DMS114 treated with DMSO at 0.1 percent for 48 hours (cell line): ENCODE results near the gene HIVEP3.

Experiments used
- DNase-seq: peaks from one replicate; lab custom pipeline; 2025; ENCODE audit not compliant: unreplicated experiment; lab: John Stamatoyannopoulos, UW

Gene HIVEP3

DNA sequence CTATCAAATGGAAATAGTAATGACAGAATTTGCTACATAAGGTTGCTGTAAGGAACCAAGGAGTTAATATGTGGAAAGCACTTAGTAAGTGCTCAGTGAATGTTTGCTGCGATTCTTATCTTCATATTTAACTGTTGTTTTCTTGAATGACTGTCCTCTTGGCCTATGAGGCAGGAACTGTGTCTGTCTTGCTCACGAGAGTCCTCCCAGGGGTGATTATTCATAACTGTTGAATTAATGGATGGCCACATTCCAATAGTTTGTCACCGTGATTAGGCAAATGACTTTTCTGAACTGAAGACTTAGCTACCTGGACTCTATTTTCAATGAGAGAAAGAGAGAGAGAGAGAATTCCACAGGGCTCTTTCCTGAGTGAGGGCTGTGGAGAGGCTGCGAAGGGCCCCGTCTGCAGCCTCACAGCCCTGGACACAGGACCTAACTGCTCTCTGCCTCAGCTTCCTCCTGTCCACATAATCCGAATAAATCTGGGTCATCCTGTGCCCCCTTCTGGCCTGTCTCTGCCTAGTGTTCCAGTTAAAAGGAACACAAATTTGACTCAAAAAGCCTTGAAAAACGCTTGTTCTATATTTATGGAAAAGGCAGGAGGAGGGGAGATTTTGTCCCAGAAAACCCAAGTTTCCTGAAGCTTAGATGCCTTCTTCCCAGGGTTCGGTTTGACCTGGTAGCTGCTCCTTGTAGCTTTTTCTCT is 442.7 kb downstream of the HIVEP3 start:
- DNase-seq, result no peak

DNA sequence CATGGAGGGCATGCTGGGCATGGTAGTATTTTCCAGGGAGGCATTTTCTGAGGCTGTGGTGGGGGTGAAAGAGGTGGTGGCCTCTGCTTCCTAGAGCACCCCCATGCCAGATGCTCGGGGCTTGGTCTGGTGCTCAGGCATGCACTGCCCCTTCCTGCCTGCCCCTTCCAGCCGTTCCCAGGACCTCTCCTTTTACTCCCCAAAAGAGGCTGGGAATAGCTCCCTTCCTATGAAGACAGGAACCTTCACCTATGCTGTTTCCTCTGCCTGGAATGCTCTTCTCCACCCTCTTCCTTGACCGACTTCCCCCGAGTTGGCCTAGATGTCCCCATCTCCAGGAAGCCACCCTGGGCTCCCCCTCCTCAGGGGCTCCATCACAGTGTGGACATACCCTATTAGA is 443.4 kb downstream of the HIVEP3 start:
- DNase-seq, result no peak

DNA sequence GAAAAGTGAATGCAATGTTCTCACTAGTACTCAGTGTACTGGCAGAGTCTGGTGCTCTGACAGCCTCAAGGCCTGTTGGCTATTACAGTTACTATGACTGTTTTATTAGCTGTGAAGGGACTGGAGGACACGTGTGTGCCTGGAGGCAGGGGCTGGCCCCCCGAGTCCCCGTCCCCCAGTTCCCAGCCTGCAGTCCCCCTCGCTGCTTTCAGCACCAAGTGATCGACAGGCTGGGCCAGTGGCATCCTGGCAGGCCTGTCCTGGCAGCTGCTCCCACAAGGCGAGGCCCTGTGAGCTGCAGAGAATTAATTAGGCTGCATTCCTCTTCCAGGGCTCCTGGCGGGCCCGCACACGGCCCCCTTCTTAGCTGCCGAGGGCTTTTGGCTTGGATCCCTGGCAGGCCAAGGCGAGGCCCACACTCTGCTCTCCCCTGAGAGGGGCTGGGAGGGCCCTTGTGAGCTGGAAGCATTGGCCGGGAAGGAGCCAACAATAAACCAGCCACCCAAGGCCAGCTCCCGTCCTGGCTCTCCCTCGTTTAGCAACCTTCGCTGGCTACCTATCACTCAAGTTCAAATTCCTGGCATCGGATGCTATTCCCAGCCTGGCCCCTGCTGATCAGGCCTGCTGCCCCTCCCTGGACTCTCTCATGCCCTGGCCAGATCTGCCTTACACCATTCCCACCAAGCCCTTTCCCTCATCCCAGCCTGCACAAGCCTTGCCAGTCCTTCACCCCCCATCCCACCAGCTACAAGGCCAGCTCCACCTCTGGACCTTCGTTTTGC is 444.0 kb downstream of the HIVEP3 start:
- DNase-seq, result no peak

DNA sequence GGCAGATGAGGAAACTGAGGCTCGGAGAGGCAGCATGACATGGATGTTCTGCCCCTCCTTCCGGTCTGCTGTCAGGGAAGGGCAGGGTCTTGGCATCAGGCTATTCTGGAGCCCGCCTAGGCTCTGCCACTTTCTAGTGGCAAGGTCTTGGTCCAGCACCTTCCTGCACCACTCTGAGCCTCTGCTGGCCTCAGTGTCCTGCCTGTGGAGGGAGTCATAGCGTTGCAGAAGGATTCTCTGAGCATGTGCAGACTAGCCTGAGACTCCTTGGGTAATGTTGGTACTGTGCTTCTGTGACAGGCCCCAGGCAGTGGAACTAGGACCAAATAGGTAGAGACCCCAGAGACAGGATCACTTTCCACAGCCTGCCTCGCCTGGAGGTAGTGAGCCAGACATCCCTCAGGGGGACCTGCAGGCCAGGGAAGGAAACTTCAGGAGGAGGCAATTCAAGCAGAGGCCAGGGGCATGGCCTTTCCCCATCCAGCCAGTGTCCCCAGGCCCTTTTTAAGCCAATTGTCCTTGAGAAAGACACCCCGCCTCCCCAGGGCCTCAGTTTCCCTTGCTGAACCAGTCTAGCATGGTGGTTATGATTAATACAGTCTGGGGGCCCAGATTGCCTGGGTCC is 444.9 kb downstream of the HIVEP3 start:
- DNase-seq, result no peak

DNA sequence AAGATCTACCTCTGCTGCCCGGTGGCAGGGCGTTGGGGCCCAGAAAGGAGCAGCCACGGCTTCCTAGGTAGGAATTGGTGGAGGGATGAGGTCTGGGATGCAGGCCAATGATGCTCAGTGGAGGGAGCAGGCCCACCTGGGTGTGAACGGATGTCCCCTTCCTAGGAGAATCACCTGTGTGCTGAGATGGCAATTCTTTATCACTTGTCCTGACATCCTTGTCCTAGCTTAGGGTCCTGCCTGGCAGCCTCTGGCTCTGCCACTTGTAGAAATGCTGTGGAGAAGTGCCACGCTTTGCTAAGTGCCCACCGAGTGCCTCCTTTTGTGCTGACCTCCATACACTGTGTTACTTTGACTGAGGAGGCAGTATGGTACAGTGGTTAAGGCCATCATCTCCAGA is 447.1 kb downstream of the HIVEP3 start:
- DNase-seq, result no peak

DNA sequence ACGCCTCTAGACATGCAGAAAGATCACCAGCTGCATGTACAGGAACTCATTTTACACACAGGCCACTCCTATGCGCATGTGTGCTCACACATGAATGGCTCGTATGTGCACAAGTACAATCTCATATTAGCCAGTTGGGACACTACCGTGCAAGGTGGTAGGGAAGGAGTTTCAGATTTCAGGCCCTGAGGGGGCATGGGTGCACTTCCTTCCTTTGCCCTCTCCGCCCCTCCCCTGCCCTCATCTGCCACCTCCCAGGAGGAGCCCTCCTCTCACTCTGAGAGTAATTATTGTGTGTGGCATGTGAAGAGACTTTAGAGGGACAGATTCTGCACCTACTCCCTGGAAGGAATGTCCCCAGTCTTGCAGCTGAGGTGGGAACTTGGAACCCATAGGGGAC is 449.0 kb downstream of the HIVEP3 start:
- no peak for DNase-seq

DNA sequence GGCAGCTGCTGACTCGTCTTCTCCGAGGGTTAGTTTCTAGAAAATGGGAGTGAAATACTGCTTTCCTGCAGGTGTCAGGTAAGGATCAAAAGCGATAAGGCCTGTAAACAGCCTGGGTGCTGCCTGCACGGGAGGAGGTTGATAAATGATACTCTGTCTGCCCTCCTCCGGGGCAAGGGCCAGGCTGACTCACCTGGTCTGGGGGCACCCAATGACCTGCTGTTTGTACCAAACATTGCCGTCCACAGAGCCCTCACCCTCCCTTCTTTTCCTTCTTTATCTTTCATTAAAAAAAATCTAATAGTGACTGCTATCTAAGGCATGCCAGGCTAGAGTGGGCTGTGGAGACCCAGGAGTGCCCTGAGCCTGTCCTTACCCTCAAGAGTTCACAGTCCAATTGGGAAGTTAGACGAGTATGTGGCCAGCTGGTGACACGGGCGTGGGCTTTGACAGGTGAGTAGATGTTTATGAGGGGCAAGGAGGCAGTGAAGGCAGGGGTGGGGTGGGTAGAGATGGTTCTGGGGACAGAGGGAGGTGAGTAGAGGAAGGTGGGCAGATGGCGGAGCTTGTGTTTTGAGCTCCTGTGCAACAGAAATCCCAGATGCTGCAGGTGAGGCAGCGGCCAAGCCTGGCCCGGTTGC is 450.5 kb downstream of the HIVEP3 start:
- DNase-seq, result no peak

DNA sequence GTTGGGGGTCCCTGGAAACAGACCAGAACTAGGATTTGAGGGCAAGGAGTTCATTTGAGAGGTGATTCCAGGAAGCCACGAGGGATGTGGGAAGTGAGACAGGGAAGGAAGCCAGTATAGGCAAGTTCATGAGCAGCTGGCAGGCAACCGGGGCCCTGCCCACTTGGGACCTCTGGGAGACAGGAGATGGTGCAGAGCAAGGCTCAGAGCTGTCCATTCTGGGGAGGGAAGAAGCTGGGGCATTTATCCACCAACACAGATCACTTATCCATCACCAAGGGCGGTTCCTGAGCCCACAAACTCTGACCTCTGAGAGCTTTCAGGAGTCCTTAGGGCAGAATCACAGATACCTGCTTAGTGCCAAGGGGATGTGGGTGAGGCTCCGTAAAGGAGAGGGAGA is 451.0 kb downstream of the HIVEP3 start:
- no peak for DNase-seq

DNA sequence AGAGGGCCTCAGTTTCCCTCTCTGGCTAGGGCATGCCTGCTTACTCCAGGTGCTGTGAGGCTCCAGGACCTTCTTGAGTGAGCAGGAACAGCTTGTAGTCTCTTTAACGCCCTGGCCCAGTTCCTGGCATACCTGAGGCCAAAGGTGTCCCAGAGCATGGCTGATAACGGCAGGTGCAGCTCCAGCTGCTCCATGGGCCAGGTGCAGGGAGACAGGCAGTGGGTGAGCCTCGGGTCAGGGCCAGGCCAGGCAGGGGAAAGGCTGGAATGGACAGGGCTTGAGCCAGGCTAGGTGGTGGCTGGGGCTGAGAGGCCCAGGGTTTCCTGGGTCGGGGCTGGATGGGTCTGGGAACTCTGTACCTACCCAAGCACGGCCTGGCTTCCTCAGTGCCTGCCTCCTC is 452.6 kb downstream of the HIVEP3 start:
- no peak for DNase-seq

DNA sequence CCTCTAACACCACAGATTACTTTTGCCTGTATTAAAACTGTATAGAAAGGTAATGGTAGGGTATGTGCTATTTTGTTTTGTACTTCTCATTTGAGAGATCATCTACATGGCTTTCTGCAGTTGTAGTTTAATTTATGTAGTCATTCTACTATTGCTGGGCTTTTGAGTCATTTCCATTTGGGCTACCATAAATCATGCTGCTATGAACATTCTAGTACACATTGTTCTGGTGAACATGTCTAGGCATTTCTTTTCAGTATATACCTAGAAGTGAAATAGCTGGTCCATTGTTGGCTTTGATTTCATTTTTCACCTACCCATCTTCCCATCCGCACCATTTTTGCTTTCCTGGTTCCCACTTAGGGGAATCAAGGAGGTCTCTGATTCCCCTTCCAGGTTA is 453.0 kb downstream of the HIVEP3 start:
- no peak for DNase-seq

DNA sequence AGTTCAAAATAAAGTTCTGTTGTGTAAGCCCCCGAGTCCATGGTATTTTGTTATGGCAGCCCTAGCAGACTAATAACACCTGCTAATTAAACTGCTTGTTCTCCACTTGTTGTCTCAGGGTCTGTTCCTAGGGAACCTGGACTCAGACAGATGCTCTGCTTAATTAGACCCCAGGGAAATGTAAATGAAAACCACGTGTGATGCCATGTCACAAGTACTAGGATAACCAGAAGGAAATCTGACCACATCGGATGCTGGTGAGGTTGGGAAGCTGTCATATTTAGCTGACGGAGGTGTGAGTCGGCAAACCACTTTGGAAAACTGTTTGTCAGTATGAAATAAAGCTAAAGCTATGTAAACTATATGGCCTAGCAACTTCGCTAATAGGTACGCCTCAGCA is 453.8 kb downstream of the HIVEP3 start:
- DNase-seq, result no peak

DNA sequence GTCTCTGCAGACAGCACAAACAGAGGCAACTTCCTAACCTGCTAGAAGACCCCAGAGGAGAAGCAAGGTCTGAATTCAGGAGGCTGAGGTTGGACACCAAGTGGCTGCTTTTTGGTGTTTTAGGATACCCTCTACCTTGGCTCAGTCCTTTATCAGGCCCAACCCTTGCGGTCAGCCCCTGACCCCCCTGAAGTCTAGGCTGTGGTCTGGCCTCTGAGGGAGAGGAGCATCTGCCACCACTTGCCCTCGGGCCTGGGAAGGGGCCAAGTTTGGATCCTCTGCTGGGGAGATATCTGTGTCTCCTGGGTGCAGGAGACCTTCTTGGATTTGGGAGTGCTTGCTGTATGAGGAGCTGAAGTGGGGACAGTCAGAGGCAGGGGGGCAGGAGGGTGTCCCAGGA is 455.2 kb downstream of the HIVEP3 start:
- DNase-seq, result no peak

DNA sequence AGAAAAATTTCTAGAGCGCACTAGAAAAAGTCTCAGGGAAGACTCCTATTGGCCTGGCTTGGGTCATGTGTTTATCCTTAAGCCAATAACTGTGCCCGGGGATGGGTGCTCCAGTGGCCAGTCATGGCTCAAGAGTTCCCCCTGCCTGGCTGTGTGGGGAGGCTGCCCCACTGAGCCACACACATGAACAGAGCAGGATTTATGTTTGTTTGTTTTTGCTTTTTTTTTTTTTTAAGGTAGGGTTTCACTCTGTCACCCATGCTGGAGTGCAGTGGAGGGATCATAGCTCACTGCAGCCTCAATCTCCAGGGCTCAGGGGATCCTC is 456.1 kb downstream of the HIVEP3 start:
- no peak for DNase-seq

DNA sequence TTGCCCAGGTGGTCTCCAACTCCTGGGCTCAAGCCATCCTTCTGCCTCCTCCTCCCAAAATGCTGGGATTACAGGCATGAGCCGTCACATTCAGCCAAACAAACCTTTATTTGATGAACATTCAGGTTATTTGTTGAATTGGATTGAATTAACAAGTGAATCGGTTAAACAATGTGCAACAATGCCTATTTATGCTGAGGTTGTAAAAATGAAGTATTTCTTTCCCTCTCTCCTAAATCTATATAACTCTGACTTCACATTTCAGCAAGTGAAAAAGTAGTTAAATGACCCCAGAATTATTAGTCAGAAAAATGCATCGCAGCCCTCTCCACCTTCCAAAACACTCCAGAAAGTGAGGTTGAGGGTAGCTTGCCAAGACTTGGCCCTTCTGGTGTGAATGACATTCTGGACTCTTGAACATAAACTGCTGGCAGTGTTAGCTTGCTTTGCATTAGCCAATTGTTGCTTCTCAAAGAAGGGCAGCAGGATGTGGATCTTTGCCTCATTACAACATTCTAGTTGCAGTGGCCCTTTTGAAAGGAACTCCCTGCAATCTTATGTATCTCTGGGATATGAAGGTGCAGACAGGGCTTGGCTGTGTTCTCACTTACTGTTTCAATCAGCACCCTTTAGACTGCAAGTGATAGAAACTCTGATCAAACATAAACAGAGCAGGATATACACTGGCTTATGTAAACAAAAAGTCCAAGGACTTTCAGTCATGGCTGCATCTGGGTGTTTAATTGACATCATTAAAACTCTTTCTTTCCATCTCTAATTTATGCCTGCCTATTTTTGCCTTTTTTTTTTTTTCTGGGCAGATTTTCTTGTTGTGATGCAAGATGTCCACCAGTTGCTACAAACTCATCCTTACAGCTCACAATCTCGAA is 456.7 kb downstream of the HIVEP3 start:
- DNase-seq, result no peak

DNA sequence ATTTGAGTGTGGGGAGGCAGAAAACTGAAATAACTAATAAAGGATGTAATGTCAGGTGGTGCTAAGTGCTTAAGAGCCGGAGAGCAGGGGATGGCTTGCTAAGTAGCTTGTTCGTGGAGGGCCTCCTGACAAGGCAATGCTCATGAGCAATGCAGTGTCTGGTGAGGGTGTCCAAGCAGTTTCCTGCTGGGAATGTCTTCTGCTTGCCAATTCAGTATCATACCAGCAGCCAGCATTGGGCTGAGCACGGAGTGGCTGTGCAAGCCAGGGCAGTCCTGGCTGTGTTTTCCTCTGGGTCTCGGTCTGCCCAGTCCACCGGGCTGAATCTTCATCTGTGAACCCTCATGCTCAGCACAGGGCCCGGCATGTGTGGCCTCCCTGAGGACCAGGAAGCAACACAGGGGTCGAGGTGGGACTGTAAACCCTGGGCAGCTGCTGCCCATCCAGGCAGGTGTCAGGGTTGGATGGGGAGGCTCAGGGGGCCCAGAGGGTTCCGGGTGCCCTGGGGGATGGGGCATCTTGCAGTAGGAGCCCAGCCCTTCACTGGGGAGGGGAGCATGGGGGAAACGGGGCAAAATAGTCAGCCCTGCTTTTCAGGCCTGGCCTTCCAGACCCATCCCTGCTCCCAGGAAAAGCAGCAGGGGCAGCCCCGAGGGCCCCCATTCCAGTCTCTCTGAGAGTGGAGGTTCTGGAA is 461.7 kb downstream of the HIVEP3 start:
- no peak for DNase-seq
